ENCODE data around the gene STK11IP. TPM values are rescaled to one million over a fixed set of nuclear protein-coding genes. Genes with fewer than 3 reads are reported as not detected.

Gene STK11IP
- total RNA-seq, 2 donors from 2014 or later, result 27.3 to 31.1 TPM

- H3K36me3 Mint-ChIP-seq (ENCODE audit: low read depth), result peaks cover 32% of the 10 kb centered on the region
- H3K9me3 Mint-ChIP-seq, result no peaks in the 10 kb centered on the region
- H3K4me1 Mint-ChIP-seq, result peaks cover 5% of the 10 kb centered on the region
- Histone ChIP-seq H3K9me3 (ENCODE audit: control insufficient read depth, low read length) (no peaks in the 10 kb centered on the region), H3K9ac (ENCODE audit: extremely low read depth, low read length, poor library complexity, severe bottlenecking) (no peak overlapping the region), H3K4me3 (ENCODE audit: low read length) (no peak overlapping the region), H3K27me3 (ENCODE audit: control insufficient read depth, insufficient read depth, low read length, poor library complexity, severe bottlenecking) (no peaks in the 10 kb centered on the region), H3K4me1 (ENCODE audit: control insufficient read depth, insufficient read depth, low read length) (no peaks in the 10 kb centered on the region), H3K27ac (ENCODE audit: low read depth, low read length) (no peak overlapping the region), H3K36me3 (ENCODE audit: control insufficient read depth, insufficient read depth, low read length) (peaks cover under 1% of the 10 kb centered on the region)
- no peak overlapping the region for H3K4me3 Mint-ChIP-seq
- TF ChIP-seq, protein P1, sequence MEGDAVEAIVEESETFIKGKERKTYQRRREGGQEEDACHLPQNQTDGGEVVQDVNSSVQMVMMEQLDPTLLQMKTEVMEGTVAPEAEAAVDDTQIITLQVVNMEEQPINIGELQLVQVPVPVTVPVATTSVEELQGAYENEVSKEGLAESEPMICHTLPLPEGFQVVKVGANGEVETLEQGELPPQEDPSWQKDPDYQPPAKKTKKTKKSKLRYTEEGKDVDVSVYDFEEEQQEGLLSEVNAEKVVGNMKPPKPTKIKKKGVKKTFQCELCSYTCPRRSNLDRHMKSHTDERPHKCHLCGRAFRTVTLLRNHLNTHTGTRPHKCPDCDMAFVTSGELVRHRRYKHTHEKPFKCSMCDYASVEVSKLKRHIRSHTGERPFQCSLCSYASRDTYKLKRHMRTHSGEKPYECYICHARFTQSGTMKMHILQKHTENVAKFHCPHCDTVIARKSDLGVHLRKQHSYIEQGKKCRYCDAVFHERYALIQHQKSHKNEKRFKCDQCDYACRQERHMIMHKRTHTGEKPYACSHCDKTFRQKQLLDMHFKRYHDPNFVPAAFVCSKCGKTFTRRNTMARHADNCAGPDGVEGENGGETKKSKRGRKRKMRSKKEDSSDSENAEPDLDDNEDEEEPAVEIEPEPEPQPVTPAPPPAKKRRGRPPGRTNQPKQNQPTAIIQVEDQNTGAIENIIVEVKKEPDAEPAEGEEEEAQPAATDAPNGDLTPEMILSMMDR (conservative IDR thresholded peaks at IDR 0.05), result no peak
- 95% methylated on average over 9 of the region's 9 CpGs; no CpG with 5 or more reads in 1 of the 2 experiments for WGBS, 2 experiments (ENCODE audit: insufficient coverage in 1 of 2, insufficient read length in 1 of 2)
- H3K27ac Mint-ChIP-seq, result no peak overlapping the region
- no peak for DNase-seq
- no peaks in the 10 kb centered on the region for H3K27me3 Mint-ChIP-seq (ENCODE audit: insufficient read depth)
These were observed 13.6 kb downstream of the STK11IP start for GRCh38 chr2:219611306-219611705.

GRCh38 chr2:219611866-219612576 is 14.4 kb downstream of the STK11IP start:
- Histone ChIP-seq H3K27ac (ENCODE audit: low read depth, low read length) (no peak overlapping the region), H3K4me3 (ENCODE audit: low read length) (no peak overlapping the region), H3K36me3 (ENCODE audit: control insufficient read depth, insufficient read depth, low read length) (no peaks in the 10 kb centered on the region), H3K27me3 (ENCODE audit: control insufficient read depth, insufficient read depth, low read length, poor library complexity, severe bottlenecking) (no peaks in the 10 kb centered on the region), H3K9me3 (ENCODE audit: control insufficient read depth, low read length) (no peaks in the 10 kb centered on the region), H3K9ac (ENCODE audit: extremely low read depth, low read length, poor library complexity, severe bottlenecking) (no peak overlapping the region), H3K4me1 (ENCODE audit: control insufficient read depth, insufficient read depth, low read length) (no peaks in the 10 kb centered on the region)
- Mint-ChIP-seq H3K36me3 (ENCODE audit: low read depth) (peaks cover 29% of the 10 kb centered on the region), H3K27ac (no peak overlapping the region), H3K4me3 (no peak overlapping the region), H3K4me1 (peaks cover 5% of the 10 kb centered on the region), H3K9me3 (no peaks in the 10 kb centered on the region), H3K27me3 (ENCODE audit: insufficient read depth) (no peaks in the 10 kb centered on the region)
- no peak for DNase-seq
- WGBS, 2 experiments (ENCODE audit: insufficient coverage in 1 of 2, insufficient read length in 1 of 2), result 82 to 85% methylated on average over 9 to 12 of the region's 12 CpGs
- TF ChIP-seq, protein P1 (conservative IDR thresholded peaks at IDR 0.05), result no peak

GRCh38 chr2:219612577-219613286 is 15.1 kb downstream of the STK11IP start:
- Mint-ChIP-seq H3K27me3 (ENCODE audit: insufficient read depth) (no peaks in the 10 kb centered on the region), H3K27ac (no peak overlapping the region), H3K36me3 (ENCODE audit: low read depth) (peaks cover 22% of the 10 kb centered on the region), H3K9me3 (no peaks in the 10 kb centered on the region), H3K4me1 (peaks cover 5% of the 10 kb centered on the region), H3K4me3 (no peak overlapping the region)
- H3K4me1 ChIP-seq (ENCODE audit: control insufficient read depth, insufficient read depth, low read length), result no peaks in the 10 kb centered on the region
- no peak overlapping the region for H3K4me3 ChIP-seq (ENCODE audit: low read length)
- WGBS, 2 experiments (ENCODE audit: insufficient coverage in 1 of 2, insufficient read length in 1 of 2), result 91 to 92% methylated on average over 6 to 14 of the region's 15 CpGs
- no peaks in the 10 kb centered on the region for H3K27me3 ChIP-seq (ENCODE audit: control insufficient read depth, insufficient read depth, low read length, poor library complexity, severe bottlenecking)
- no peak overlapping the region for H3K27ac ChIP-seq (ENCODE audit: low read depth, low read length)
- no peak for DNase-seq
- H3K9me3 ChIP-seq (ENCODE audit: control insufficient read depth, low read length), result no peaks in the 10 kb centered on the region
- no peaks in the 10 kb centered on the region for H3K36me3 ChIP-seq (ENCODE audit: control insufficient read depth, insufficient read depth, low read length)
- H3K9ac ChIP-seq (ENCODE audit: extremely low read depth, low read length, poor library complexity, severe bottlenecking), result no peak overlapping the region
- TF ChIP-seq, protein P1 (conservative IDR thresholded peaks at IDR 0.05), result no peak
